ENCODE data around the gene GPR148.

Gene GPR148

DNA sequence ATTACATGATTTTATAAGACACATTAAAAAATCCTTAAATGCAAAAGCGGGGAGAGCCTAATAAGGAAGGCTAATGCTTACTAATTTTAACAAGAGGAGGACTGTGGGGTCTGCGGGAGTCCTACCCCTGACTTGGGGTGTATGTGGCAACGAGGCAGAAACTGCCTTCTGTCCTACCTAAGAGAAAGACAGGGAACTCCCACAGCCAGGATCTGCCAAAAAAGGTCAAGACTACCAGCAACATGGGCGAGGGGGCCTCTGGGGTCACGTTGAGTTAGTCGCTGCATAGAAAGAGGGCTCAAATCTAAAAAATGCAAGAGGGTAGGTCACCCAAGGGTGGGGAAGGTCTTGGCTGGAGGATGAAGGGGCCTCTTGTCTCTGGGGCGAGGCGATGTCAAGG is 25.9 kb downstream of the GPR148 start:
- no peak for DNase-seq

DNA sequence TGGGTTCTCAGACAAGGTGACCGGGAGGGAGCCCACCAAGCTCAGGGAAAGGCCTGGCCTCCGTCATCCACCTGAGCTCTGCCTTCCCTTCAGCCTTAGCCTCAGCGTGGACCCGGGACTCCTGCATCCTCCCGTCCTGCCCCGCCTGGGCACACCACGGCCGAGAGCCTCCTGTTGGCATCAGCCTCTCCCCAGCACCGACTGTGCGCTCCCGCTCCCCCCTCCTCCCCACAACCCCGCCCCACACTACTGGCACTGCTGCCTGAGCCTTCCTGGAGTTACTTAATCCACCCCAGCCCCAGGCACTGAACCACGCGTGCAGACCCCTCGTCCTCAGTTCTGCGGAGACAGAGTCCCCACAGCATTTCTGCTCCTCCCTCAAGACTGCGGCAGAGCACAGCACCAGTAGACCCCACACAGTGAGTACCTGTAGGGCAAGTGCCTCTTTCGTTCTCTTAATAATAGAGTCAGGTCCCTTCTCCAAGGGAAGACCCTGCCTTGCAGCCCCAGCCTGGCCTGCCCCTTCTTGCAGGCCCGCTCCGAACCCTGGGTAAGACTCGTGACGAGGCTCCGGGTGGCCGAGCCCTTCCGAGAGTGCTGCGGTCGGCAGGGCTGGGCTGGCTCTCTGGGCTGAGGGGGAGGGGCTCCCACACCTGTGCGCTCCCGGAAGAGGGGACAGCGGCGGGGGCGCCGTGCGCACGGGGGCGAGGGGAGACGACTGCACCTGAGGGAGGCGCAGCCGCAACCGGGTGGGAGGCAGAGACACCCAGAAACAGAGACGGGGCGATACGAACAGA is 26.6 kb downstream of the GPR148 start, which contains the start of gene AMER3:
AMER3 (plus strand) TSS at position 285 of the 797 bp plus-strand sequence. CDS start 6,533 bp downstream, outside the sequence.
- DNase-seq, result no peak

DNA sequence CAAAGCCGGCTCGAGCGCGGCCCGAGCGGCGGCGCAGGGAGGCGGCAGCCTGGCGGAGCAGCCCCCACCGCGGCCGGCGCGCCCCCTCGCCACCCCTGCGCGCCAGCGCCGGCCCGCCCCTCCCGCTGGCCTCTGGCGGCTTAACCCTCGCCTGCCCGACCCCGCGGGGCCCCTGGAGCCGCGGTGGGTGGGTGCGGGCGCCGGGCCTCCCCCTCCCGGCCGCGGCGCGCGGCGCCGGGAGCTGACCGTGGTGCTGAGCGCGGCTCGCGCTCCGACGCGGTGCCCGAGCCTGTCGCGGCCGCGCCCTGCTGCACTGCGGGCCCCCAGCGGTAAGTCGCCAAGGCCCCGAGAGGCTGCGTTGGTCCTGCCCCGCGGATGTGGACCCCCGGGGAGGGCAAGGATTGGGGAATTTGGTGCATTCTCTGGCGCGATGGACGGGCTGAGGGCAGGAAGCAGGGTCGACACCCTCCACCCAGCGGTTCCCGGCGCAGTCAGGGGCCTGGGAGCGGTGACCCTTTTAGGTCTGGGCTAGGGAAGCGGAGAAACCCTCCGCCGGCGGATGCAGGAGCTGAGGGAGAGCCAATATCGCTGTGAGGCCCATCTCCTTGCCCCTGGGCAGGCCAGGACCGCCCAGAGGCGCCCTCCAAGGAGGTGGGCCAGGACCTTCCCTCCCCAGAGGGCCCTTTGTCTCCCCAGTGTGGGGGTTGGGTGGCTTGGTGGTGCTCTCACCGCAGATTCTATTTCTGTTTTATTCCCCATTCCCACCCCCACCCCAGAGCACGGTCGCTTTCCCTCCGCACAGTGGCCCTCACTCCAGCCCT is 27.4 kb downstream of the GPR148 start:
- DNase-seq, result peak; percentile 21

DNA sequence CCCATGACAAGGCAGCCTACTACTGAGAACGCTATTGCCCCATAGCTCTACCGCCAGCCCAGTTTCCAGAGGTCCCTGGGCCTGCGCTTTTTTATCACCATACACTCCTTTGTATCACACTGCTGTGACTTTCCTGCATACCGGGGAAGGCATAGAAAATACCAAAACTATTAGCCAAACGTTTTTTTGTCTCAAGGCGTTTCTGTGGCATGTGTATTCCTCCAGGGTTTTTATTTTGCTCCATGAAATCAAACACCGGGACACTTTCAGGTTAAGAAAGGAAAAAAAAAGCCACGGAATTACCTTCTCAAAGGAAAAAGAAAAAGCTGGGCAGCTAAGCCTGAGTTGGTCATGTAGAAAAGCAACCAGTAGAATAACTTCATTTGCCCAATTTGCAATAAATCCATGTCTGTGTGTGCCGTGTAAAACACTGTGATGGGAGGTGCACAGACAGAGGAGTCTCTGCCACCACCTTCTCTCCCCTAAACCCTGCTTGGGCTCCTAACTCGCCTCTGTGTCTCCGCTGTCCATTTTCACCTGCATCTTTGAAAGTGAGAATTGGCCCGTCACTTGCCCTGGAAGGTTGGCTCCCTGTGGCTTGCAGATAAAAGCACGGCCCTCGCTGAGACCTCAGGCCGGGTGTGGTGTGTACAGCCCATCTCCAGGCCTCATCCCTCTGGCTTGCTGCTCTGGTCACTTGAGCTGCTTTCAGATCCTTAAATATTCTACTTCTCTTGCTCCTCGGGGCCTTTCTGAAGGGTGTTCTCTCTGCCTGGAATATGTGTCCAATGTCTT is 28.2 kb downstream of the GPR148 start:
- DNase-seq, result no peak

DNA sequence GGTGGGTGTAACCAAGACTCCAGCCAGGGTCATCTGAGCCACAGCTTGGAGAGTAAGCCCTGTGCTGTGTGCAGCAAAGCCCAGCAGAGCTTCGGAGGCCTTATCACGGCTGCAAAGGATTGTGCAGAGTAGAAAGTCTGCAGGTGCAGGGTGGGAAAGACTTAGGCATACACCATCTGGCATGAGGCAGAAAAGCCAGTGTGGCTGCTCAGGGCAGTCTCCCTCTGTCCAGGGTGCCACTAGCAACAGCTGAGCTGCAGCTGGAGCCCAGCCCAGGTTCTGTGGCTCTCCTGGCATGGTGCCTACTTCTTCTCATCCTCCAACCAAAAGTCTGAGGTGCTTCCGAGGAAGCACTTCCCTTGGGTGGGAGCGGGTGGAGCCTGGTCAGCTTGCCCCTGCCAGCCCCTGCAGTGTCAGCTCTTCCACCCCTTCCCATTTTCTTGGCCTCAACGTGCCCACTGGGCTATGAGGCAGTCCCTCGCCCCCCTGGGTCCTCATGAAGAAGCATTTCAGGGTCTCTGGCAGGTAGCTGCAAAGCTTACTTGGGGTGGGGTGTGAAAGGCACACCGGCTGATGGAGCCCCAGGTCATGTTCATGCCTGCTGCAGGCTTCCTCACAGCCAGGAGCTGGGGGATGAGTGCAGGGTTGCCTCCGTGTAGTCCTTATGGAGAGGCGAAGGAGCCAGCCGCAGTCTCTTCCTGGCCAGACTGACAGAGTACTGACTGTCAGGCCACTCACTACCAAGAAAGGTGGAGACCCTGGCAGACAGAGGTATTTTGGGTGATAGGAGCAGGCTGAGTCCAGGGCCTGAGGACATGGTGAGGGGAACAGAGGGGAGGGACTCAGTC is 31.3 kb downstream of the GPR148 start:
- no peak for DNase-seq

DNA sequence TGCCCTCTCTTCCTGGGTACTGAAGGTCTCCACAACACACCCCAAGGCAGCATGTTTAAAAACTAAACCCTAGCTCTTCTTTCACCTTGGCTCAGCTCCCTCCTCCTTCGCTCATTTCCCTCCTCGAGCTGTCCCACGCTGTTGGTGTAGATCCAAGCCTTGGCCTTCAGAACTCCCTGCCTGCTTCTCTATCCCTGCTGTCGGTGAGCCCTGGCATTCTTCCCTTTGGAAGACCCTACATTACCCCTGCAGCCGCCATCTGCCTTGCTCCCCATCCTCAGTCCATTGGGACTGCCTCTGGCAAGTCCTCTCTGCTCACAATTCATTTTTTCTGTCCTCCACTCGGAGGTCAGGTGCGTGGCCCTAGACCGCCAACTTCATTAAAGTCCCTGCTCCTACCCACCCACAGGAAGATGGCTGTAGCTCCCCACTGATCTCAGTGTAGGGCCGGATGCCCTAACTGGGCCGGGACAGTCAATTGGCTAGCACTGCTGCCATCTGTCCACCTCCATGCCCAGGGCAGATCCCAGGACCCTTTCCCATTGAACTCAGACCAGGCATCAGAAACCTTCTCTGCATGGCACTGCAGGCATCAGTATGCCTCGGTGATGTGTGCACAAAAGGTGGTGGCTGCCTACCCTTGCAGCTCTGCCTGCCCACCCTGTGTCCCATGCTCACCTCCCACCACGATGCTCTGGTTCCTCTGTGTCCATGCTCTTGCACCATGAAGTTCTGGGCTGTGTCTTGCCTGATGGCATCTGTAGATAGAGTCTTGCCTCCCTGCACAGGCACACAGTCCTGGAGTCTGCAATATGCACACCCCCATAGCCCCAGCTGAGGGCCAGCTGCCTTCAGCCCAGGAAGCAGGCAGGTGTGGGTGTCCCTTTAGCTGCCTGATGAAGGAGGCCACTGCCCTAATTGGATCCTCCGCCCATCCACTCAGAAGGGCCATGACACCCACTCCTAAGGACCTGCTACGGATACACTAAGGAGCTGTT is 32.2 kb downstream of the GPR148 start:
- no peak for DNase-seq

DNA sequence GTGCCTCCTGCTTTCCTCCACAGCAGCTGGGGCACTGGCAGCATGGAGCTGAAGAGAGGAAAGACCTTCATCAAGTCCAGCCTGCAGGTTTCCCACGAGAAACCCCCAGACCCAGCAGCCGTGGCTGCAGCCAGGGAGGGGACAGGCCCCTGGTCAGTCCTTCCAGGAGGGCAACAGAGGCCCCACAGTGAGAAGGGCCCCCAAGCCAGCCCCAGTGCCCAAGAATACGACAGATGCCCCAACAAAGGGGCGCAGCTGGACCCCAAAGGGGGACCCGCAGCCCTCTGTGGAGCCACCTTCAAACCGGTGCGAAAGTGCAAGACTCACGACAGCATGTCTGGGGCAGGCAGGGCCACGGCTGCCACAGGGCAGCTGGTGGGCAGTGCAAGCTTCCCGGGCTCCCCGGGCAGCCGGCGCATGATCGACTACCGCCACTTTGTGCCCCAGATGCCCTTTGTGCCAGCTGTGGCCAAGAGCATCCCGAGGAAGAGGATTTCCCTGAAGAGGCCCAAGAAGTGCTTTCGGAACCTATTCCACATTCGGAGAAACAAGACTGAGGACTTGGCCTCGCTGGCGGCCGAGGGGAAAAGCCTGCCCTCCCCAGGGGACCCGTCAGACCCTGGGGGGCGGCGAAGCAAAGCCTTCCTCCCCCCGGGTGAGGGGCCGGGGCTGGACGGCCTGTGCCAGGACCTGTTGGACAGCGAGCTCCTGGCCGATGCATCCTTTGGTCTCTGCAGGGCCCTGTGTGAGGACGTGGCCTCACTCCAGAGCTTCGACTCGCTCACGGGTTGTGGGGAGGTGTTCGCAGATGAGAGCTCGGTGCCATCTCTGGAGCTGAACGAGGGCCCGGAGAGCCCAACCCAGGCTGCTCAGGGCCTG is 33.4 kb downstream of the GPR148 start:
- no peak for DNase-seq

DNA sequence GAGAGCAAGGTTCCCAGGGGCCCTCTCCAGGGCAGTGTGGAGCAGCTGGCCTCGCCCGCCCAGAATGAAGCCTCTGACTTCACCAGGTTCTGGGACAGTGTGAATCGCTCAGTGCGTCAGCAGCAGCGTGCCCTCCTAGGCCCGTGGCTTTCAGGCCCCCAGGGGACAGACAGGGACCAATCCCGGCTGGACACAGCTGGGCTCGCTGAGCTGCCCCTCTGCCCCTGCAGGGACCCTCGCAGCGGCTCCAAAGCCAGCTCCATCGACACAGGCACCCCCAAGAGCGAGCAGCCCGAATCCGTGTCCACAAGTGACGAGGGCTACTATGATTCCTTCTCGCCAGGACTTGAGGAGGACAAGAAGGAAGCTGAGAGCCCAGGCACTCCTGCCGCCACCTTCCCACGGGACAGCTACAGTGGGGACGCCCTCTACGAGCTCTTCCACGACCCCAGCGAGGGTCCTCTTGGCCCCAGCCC is 34.1 kb downstream of the GPR148 start:
- DNase-seq, result no peak

DNA sequence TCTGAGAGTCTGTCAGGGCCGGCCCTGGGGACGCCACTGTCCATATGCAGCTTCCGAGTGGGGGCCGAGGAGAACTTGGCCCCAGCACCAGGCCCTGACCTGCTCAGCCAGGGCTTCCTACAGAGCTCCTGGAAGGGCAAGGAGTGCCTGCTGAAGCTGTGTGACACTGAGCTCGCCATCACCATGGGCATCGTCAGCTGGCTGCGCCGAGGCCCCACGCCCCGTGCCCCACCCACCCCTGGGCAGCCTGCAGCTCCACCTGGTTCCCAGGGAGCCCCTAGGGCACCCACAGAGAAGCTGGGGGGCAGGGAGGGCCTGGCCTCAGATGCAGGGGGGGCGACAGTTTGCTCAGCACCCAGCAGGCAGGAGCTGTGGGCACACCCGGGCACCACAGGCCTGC is 34.5 kb downstream of the GPR148 start:
- DNase-seq, result no peak

DNA sequence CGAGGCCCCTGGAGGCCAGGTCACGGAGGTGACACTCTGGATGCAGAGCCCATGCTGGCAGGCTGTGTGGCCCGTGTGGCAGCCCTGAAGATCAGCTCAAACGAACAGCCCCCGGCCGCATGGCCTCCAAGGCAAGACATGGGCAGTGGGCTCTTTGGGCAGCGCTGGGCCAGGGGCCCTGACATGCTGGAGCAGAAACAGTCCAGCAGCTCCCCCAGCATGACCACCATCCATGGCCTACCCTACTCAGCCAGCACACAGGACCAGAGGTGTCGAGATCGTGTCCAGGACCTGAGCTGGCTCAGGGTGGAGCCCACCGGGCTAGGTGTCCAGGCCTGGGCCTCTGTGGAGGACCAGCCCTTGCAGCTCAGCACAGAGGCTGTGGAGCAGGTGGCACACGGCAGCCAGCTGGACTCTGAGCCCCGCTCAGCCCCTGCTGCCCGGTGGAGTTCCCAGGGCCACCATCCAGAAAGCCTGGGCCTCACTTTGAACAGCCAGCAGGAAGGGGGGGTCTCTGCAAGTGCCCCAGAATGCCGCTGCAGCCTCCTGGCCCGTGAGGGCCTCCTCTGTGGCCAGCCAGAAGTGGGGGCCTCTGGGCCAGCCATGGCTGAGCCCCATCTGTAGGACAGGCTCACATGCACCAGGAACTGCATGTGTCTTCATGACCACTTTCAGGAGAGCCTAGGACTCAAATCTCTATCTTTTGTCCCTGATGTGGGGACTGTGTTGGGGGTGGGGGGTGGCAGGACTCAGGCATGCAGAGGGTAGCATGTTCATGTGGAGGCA is 35.4 kb downstream of the GPR148 start:
- no peak for DNase-seq

DNA sequence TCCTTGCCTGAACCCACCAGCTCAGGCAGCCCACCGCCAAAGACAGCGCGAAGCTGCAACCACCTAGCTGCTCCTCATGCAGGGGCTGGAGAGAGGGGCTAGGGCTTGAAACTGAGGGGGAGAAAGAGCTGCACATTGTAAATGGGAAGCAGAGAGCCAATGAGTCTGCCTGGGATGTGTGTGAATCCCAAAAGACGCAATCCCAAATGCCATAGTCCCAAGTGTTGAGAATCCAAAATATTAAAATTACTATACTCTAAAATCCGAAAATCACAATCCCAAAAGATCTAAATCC is 35.9 kb downstream of the GPR148 start:
- no peak for DNase-seq

DNA sequence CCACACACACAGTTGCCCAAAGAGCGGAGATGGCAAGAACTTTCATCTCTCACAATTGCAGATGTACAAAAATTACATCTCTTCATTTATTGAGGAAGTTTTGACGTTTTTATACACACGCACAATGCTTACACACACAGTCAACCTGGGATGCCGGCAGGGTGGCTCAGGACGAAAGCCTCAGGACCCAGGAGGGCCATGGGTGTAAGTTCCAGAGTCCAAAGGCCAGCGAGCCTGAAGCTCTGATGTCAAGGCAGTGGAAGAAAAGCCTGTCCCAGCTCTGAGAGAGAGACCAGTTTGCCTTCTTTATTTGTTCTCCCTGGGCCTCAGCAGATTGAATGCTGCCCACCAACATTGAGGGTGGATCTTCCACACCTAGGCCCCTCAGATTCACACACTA is 36.6 kb downstream of the GPR148 start:
- DNase-seq, result no peak

DNA sequence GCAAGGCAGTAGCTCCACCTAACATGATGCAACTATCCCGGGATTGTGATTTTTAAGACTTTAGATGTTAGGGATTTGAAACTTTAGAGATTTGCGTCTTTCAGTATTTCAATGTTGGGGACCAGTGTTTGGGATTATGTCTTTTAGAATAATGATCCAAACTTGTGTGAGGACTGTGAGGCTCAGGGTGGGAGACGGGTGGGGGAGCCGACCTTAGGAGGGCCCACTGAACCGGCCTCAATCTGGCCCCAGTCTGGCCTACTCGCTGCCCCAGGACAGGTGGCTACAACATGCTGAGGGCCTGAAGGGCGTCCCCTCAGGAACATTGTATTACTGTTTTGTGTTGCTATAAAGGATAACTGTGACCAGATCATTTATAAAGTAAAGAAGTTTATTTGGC is 37.2 kb downstream of the GPR148 start:
- no peak for DNase-seq

DNA sequence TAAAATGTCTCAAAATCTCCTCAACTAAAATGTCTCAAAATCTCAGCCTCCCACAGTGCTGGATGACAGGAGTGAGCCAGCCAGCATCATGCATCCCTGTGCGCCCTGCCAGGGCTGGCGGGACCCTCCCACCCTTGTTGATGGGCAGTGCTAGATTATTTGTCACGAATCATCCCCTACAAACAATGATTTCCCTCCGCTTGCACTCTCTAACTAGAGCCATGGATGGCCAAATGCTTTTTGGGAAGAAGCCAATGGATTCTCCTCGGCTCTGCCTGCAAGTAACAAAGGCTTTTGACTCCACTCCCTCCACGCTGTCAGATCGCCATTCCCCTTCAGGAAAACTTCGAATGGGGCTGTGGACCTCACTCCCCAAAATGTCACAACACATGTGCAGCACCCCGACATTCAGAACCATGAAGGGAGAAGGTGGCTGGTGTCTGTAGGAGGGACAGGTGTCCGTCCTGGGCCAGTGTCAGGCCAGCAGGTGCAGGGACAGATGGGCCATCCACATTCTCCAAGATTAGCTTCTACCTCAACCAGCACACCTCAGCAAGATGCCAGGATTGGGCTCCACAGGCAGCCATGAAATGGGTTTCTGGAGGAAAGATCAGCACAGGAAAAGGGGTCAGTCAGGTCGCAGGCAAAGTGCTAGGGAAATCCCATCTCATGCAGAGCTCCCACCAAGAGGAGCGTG is 38.0 kb downstream of the GPR148 start:
- no peak for DNase-seq

DNA sequence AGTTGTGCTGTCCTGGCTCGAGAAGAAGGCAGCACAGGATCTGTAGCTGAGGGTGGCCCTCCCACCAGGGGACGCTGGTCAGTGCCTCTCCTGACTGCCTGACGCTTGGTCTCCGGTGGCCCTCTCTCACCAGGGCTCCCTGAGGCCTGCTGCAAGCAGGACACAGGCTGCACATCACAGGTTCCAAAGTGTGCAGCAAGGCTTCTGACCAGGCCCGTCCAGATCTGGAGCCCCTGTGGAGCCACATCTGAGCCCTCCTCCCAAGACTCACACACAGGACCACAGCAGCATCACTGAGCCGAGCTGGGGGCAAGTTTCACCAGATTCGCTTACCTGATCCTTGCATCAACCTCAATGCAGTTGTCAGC is 38.5 kb downstream of the GPR148 start:
- no peak for DNase-seq

DNA sequence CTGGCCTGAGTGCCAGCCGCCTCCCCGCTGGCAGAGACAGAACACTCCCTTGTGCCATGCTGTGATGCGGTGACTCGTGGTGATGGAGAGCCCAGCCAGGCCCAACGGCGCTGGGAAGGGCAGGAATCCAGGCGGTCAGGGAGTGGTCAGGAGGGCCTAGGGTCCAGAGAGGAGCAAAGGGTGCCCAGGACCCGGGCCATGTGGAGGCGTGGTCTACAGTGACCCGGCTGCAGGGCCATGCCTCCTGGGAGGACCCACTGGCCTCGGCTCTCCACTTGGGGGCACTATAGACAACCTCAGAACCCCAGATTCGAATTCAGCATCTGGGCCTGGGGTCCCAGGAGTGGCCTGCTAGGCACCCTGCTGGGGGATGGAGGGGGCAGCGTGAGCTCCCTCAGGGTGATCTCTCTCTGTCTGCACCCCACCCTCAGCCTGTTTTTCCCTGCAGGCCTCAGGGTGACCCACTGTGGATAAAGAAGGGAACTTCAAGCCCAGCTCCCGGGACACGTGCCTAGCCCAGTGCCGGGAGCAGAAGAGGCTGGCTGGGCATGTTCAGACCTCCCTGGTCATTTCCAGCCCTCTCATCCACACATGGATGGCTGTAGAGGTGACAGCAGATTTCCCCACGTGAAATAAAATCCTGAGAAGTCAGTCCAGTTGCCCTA is 39.5 kb downstream of the GPR148 start:
- no peak for DNase-seq

DNA sequence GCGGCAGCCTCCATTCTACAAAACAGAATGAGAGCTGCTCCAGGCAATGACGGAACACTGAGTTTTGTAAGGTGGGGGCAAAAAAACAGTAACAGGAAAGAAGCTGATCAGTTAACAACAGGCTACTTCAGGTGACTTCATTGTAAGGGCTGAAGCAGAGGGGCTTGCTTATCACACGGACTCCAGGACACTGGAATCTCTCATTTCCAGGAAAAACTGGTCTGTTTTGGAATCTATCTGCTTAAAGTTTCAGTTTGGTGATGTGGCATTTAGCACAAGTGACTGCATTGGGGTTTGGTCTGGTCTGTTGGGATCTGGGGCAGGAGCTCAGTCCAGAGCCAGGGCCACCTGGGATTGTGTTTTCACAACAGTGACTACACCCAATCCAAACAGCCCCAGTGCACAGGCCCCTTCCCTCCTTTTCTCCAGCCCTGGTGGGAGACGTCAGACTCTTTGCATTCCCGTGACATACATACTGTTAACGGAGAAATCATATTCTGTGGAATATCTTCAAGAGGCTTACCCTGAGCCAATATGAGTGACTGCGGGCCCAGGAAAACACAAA is 40.6 kb downstream of the GPR148 start:
- DNase-seq, result no peak

DNA sequence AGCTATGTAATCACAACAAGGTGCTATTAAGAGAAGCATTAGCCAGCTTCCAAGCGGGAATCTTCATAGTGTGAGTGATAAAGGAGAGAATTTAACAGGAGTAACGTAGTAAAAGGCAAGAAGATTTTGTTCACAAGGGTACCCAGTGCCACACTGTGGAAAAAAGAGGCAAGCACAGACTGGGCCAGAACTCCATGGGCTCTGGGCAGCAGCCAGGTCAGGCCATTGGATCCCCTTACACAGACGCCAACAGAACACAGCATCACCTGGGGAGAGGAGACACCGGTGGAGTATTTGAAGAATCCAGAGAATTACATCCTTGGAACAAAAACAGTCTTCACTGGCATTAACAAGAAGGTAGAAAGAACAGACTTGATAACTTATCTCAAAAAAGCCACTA is 47.7 kb downstream of the GPR148 start:
- DNase-seq, result no peak
